Measurements from ENCODE around the gene CREB3L1. TPM values are rescaled to one million over a fixed set of nuclear protein-coding genes. Genes with fewer than 3 reads are reported as not detected.

Gene CREB3L1
- total and polyA plus RNA-seq, 2 experiments from 2014 or later = 8.5 to 10.4 TPM

- TF ChIP-seq REST (IDR thresholded peaks at IDR 0.05; ENCODE audit: unreplicated experiment) = no peak
Observed at GRCh38 chr11:46285173-46285572, 7.7 kb downstream of the CREB3L1 start (continued).

GRCh38 chr11:46285594-46286033 is 8.2 kb downstream of the CREB3L1 start:
- peak overlapping the region; percentile 48; the same call in 1 of the 2 replicates for H3K4me2 ChIP-seq
- no peaks in the 10 kb centered on the region for H3K79me2 ChIP-seq (replicated peaks; ENCODE audit: insufficient read depth)
- H3K9me2 ChIP-seq (ENCODE audit: insufficient read depth) = peaks cover 4% of the 10 kb centered on the region; the same call in 1 of the 2 replicates
- no peaks in the 10 kb centered on the region for H3K27me3 ChIP-seq (ENCODE audit: insufficient read depth)
- ATAC-seq (no peak; the same call in 2 of the 3 replicates), DNase-seq (ENCODE audit: low spot score) (peak; percentile 52)
- no peak overlapping the region for H3K27ac ChIP-seq (ENCODE audit: low read depth)
- no peak overlapping the region for H3K4me3 Mint-ChIP-seq
- no peaks in the 10 kb centered on the region; the same call in 2 of the 3 replicates for H3K36me3 Mint-ChIP-seq (ENCODE audit: low read depth)
- H3K27ac Mint-ChIP-seq = no peak overlapping the region
- H3K4me3 ChIP-seq = 0 out of 2 replicates have a peak overlapping the region, but pooled peaks have one; percentile 17
- peaks cover 40% of the 10 kb centered on the region for H3K4me1 Mint-ChIP-seq
- no peaks in the 10 kb centered on the region for H3K9me3 Mint-ChIP-seq
- no peak overlapping the region; the same call in 1 of the 2 replicates for H2AFZ ChIP-seq
- H3F3A ChIP-seq (replicated peaks; ENCODE audit: low read depth) = peaks cover 9% of the 10 kb centered on the region; the same call in 1 of the 2 replicates
- peaks cover 41% of the 10 kb centered on the region for H3K4me1 ChIP-seq (ENCODE audit: insufficient read depth)
- H3K27me3 Mint-ChIP-seq (ENCODE audit: insufficient read depth, low read depth, poor library complexity) = peaks cover 23% of the 10 kb centered on the region
- no peaks in the 10 kb centered on the region for H4K20me1 ChIP-seq (replicated peaks; ENCODE audit: insufficient read depth)
- H3K36me3 ChIP-seq (ENCODE audit: insufficient read depth) = no peaks in the 10 kb centered on the region
- no peak for TF ChIP-seq ZNF114 (CRISPR knock-in tag; IDR thresholded peaks at IDR 0.05)
- no peak for TF ChIP-seq STAT1 (IDR thresholded peaks at IDR 0.05; ENCODE audit: unreplicated experiment)
- TF ChIP-seq NANOG (IDR thresholded peaks at IDR 0.05; ENCODE audit: borderline replicate concordance) = no peak
- TF ChIP-seq ETS1 (IDR thresholded peaks at IDR 0.05) = no peak
- no peak for TF ChIP-seq EZH2phosphoT487 (IDR thresholded peaks at IDR 0.05; ENCODE audit: unreplicated experiment)
- no peak for TF ChIP-seq JUNB (IDR thresholded peaks at IDR 0.05; ENCODE audit: unreplicated experiment)
- TF ChIP-seq ZNF331 (CRISPR knock-in tag; IDR thresholded peaks at IDR 0.05; ENCODE audit: low read depth) = no peak
- TF ChIP-seq CREB1 (CRISPR knock-in tag; IDR thresholded peaks at IDR 0.05; ENCODE audit: low read depth) = no peak
- TF ChIP-seq ZNF462 (CRISPR knock-in tag; IDR thresholded peaks at IDR 0.05) = no peak
- no peak for TF ChIP-seq REST (IDR thresholded peaks at IDR 0.05; ENCODE audit: unreplicated experiment)

Measured in GM23338 (cell line).